PC-9 (cell line): ENCODE results near the gene C12orf57. TPM values are rescaled to one million over a fixed set of nuclear protein-coding genes. Genes with fewer than 3 reads are reported as not detected.

Source experiments
- BruUV-seq: library from RNA; stranded (reverse); fragments of 400-500 nt; replicated peaks from 2 replicates; lab custom pipeline; 2021; lab: Mats Ljungman, UMichigan
- CTCF ChIA-PET: fragments of 300-600 bp; sonication (Branson Sonifier 250); formaldehyde crosslinking; loops from one replicate; lab custom pipeline; 2022; ENCODE audit warnings: antibody characterized with exemption; lab: Charles Lee
- POLR2A ChIA-PET: fragments of 300-600 bp; sonication (Branson Sonifier 250); formaldehyde crosslinking; loops from one replicate; lab custom pipeline; 2022; ENCODE audit warnings: antibody characterized with exemption; ENCODE audit not compliant: unreplicated experiment; lab: Charles Lee
- DNase-seq, 2 experiments: peaks; one replicate each; pipeline versions ENCODE4 v3.0.0 to v3.0.0-alpha.2; 2015 to 2022; ENCODE audit warnings: mixed read lengths in 1 of 2
- H2AFZ ChIP-seq: fragments of 200-600 bp; sonication (generic); 2 replicates; pipeline ENCODE4 v1.8.1; 2017; ENCODE audit warnings: antibody characterized with exemption
- H3F3A ChIP-seq: fragments of 200-600 bp; sonication (generic); 2 replicates; pipeline ENCODE4 v1.8.1; 2017; ENCODE audit warnings: antibody characterized with exemption, mild to moderate bottlenecking, low read depth; ENCODE audit not compliant: insufficient read depth
- H3K27ac ChIP-seq: fragments of 200-600 bp; sonication (generic); 2 replicates; pipeline ENCODE4 v1.6.1; 2016; ENCODE audit warnings: mixed run types
- H3K27me3 ChIP-seq: fragments of 200-600 bp; sonication (generic); 2 replicates; pipeline ENCODE4 v1.6.1; 2016; ENCODE audit warnings: low read depth, mixed run types; ENCODE audit not compliant: insufficient read depth
- H3K36me3 ChIP-seq: fragments of 200-600 bp; sonication (generic); 2 replicates; pipeline ENCODE4 v1.6.1; 2016; ENCODE audit warnings: low read depth, mixed run types
- H3K4me1 ChIP-seq: fragments of 200-600 bp; sonication (generic); replicated peaks from 2 replicates; pipeline ENCODE4 v1.6.1; 2016; ENCODE audit warnings: mixed run types; ENCODE audit not compliant: insufficient read depth
- H3K4me2 ChIP-seq: fragments of 200-600 bp; sonication (generic); 2 replicates; pipeline ENCODE4 v1.6.1; 2017; ENCODE audit warnings: mixed run types
- H3K4me3 ChIP-seq: fragments of 200-600 bp; sonication (generic); 2 replicates; pipeline ENCODE4 v1.6.1; 2016; ENCODE audit warnings: mixed run types
- H3K79me2 ChIP-seq: fragments of 200-600 bp; sonication (generic); 2 replicates; pipeline ENCODE4 v1.6.1; 2017; ENCODE audit warnings: low read depth, mixed run types
- H3K9me2 ChIP-seq: fragments of 200-600 bp; sonication (generic); 2 replicates; pipeline ENCODE4 v1.8.1; 2017; ENCODE audit warnings: mild to moderate bottlenecking; ENCODE audit not compliant: insufficient read depth
- H3K9me3 ChIP-seq: fragments of 200-600 bp; sonication (generic); 2 replicates; pipeline ENCODE4 v1.8.1; 2016; ENCODE audit warnings: low read depth; ENCODE audit not compliant: insufficient read depth
- H4K20me1 ChIP-seq: fragments of 200-600 bp; sonication (generic); 2 replicates; pipeline ENCODE4 v1.8.1; 2017; ENCODE audit not compliant: insufficient read depth
- CTCF ChIP-seq: fragments of 200-600 bp; sonication (generic); conservative IDR thresholded peaks from 2 replicates; pipeline ENCODE4 v1.6.1; 2017; ENCODE audit warnings: mixed run types, antibody characterized with exemption, mild to moderate bottlenecking, moderate library complexity
- EZH2 ChIP-seq: fragments of 200-600 bp; sonication (generic); IDR thresholded peaks from 2 replicates; pipeline ENCODE4 v1.8.0; 2017; ENCODE audit warnings: antibody characterized with exemption, low read depth
- intact Hi-C: fragments of 100-400 bp; cut with micrococcal nuclease; formaldehyde crosslinking; loops from one replicate; pipeline ENCODE4 v1.10.0; 2022; ENCODE audit not compliant: unreplicated experiment
- total RNA-seq: library from RNA; stranded (reverse); gene quantifications from 2 replicates; pipeline ENCODE4 v1.2.3, GENCODE V29; 2021

Gene C12orf57
- total RNA-seq, 1 experiment from 2014 or later, result 198 TPM

GRCh38 chr12:6939191-6939540, 4.7 kb upstream of the C12orf57 start:
- Histone ChIP-seq H3K9me3 (no peaks in the 10 kb centered on the region), H3K4me1 (peaks cover 8% of the 10 kb centered on the region), H3K36me3 (peaks cover 5% of the 10 kb centered on the region; the same call in 1 of the 2 replicates), H3K27me3 (no peaks in the 10 kb centered on the region), H3K27ac (no peak overlapping the region), H3K4me2 (no peak overlapping the region), H3K4me3 (no peak overlapping the region), H3F3A (peaks cover 58% of the 10 kb centered on the region), H4K20me1 (no peaks in the 10 kb centered on the region), H2AFZ (no peak overlapping the region), H3K9me2 (no peaks in the 10 kb centered on the region), H3K79me2 (no peaks in the 10 kb centered on the region)
- TF ChIP-seq EZH2, result no peak
- no peak for TF ChIP-seq CTCF
- no TSS peak for BruUV-seq
- no peak for DNase-seq
- intact Hi-C loops, result no loop called here
- POLR2A ChIA-PET, result interaction anchor here (0.6 kb wide), 1 partner anchor 169 kb away, joined by 3 read pairs; no protein-coding TSS in a partner anchor
- CTCF ChIA-PET, result interaction anchor here (0.7 to 1.4 kb wide), 3 partner anchors 14 to 30 kb away, joined by 3 to 4 read pairs (median 3); no protein-coding TSS in a partner anchor

GRCh38 chr12:6941267-6941666, 2.6 kb upstream of the C12orf57 start:
- ChIA-PET POLR2A (interaction anchor here (0.5 to 0.6 kb wide), 3 partner anchors 67 to 87 kb away, joined by 3 to 6 read pairs (median 4); no protein-coding TSS in a partner anchor), CTCF (interaction anchor here (0.6 to 0.8 kb wide), 2 partner anchors 23 to 72 kb away, joined by 3 read pairs; no protein-coding TSS in a partner anchor)
- Histone ChIP-seq H4K20me1 (no peaks in the 10 kb centered on the region), H2AFZ (no peak overlapping the region), H3K27me3 (no peaks in the 10 kb centered on the region), H3K9me2 (no peaks in the 10 kb centered on the region), H3K4me1 (peaks cover 21% of the 10 kb centered on the region), H3K4me3 (no peak overlapping the region), H3K79me2 (peaks cover 11% of the 10 kb centered on the region; the same call in 1 of the 2 replicates), H3K27ac (no peak overlapping the region), H3K36me3 (no peaks in the 10 kb centered on the region), H3K9me3 (no peaks in the 10 kb centered on the region), H3F3A (peaks cover 54% of the 10 kb centered on the region), H3K4me2 (no peak overlapping the region)
- intact Hi-C loops, result loop anchor here (5.0 kb wide), 1 partner anchor 189 kb away; the partner anchor contains the start of gene MLF2
- no TSS peak for BruUV-seq
- no peak for TF ChIP-seq CTCF
- no peak for TF ChIP-seq EZH2
- DNase-seq, result no peak

- no peak for TF ChIP-seq EZH2
- no peak for TF ChIP-seq CTCF
- H3K4me2 ChIP-seq, result no peak overlapping the region
- no peak for DNase-seq
- no peaks in the 10 kb centered on the region for H4K20me1 ChIP-seq
- H3K9me2 ChIP-seq, result no peaks in the 10 kb centered on the region
- H3K9me3 ChIP-seq, result no peaks in the 10 kb centered on the region
- intact Hi-C loops, result loop anchor here (2.0 to 5.0 kb wide), 2 partner anchors 69 to 189 kb away; partner anchors contain the start of genes MLF2 and SPSB2
- CTCF ChIA-PET, result interaction anchor here (0.8 kb wide), 1 partner anchor 72 kb away, joined by 3 read pairs; no protein-coding TSS in a partner anchor
- no peak overlapping the region for H3K4me3 ChIP-seq
- H2AFZ ChIP-seq, result no peak overlapping the region
- peaks cover 50% of the 10 kb centered on the region for H3F3A ChIP-seq
- no TSS peak for BruUV-seq
- no peak overlapping the region for H3K27ac ChIP-seq
- H3K27me3 ChIP-seq, result no peaks in the 10 kb centered on the region
- POLR2A ChIA-PET, result interaction anchor here (0.5 to 0.6 kb wide), 2 partner anchors 67 to 75 kb away, joined by 3 to 6 read pairs; no protein-coding TSS in a partner anchor
- no peaks in the 10 kb centered on the region for H3K36me3 ChIP-seq
- H3K79me2 ChIP-seq, result peaks cover 13% of the 10 kb centered on the region; the same call in 1 of the 2 replicates
- H3K4me1 ChIP-seq, result peaks cover 22% of the 10 kb centered on the region
These were observed 2.0 kb upstream of the C12orf57 start for GRCh38 chr12:6941782-6942181.
